ENCODE results near the gene SP9.

Gene SP9

GRCh38 chr2:174328961-174329715 is 5.6 kb upstream of the SP9 start:
- no peak for DNase-seq (ENCODE audit: low spot score in 2 of 2)
- Mint-ChIP-seq H3K4me1 (peaks cover 16% of the 10 kb centered on the region), H3K36me3 (no peaks in the 10 kb centered on the region), H3K27me3 (peaks cover 38% of the 10 kb centered on the region), H3K9me3 (no peaks in the 10 kb centered on the region), H3K27ac (peak overlapping the region; percentile 60), H3K4me3 (no peak overlapping the region)
- ATAC-seq (ENCODE audit: low read depth) = no peak

- H3K4me1 Mint-ChIP-seq = peaks cover 15% of the 10 kb centered on the region
- no peak overlapping the region for H3K27ac Mint-ChIP-seq
- peaks cover 34% of the 10 kb centered on the region for H3K27me3 Mint-ChIP-seq
Measured at GRCh38 chr2:174330945-174331594, 3.7 kb upstream of the SP9 start.

GRCh38 chr2:174331595-174332216 is 3.0 kb upstream of the SP9 start:
- Mint-ChIP-seq H3K27me3 (peaks cover 34% of the 10 kb centered on the region), H3K4me3 (no peak overlapping the region), H3K9me3 (no peaks in the 10 kb centered on the region), H3K36me3 (no peaks in the 10 kb centered on the region), H3K4me1 (peaks cover 13% of the 10 kb centered on the region), H3K27ac (no peak overlapping the region)
- no peak for ATAC-seq (ENCODE audit: low read depth)
- no peak for DNase-seq (ENCODE audit: low spot score in 2 of 2)

More at GRCh38 chr2:174330945-174331594, 3.7 kb upstream of the SP9 start:
- H3K9me3 Mint-ChIP-seq = no peaks in the 10 kb centered on the region
- DNase-seq (ENCODE audit: low spot score in 2 of 2) = no peak
- ATAC-seq (ENCODE audit: low read depth) = no peak
- H3K4me3 Mint-ChIP-seq = no peak overlapping the region
- no peaks in the 10 kb centered on the region for H3K36me3 Mint-ChIP-seq

- no peaks in the 10 kb centered on the region for H3K36me3 Mint-ChIP-seq
- no peak for ATAC-seq (ENCODE audit: low read depth)
- H3K27ac Mint-ChIP-seq = peak overlapping the region; percentile 24
- peaks cover 29% of the 10 kb centered on the region for H3K27me3 Mint-ChIP-seq
- DNase-seq (ENCODE audit: low spot score in 2 of 2) = peak in 1 of 2 donors; percentile 9
- peaks cover 8% of the 10 kb centered on the region for H3K4me1 Mint-ChIP-seq
- no peak overlapping the region for H3K4me3 Mint-ChIP-seq
- H3K9me3 Mint-ChIP-seq = no peaks in the 10 kb centered on the region
Measured at GRCh38 chr2:174332217-174332963, 2.4 kb upstream of the SP9 start.

- Mint-ChIP-seq H3K4me3 (peak overlapping the region; percentile 21), H3K9me3 (no peaks in the 10 kb centered on the region), H3K27me3 (peaks cover 24% of the 10 kb centered on the region), H3K27ac (peak overlapping the region; percentile 24), H3K36me3 (no peaks in the 10 kb centered on the region), H3K4me1 (peaks cover 9% of the 10 kb centered on the region)
- ATAC-seq (ENCODE audit: low read depth) (no peak), DNase-seq (ENCODE audit: low spot score in 2 of 2) (no peak)
Measured at GRCh38 chr2:174333017-174333371, 1.8 kb upstream of the SP9 start.

GRCh38 chr2:174333372-174334277 is 1.1 kb upstream of the SP9 start:
- Mint-ChIP-seq H3K27ac (peak overlapping the region; percentile 72), H3K4me1 (peaks cover 9% of the 10 kb centered on the region), H3K36me3 (no peaks in the 10 kb centered on the region), H3K27me3 (peaks cover 24% of the 10 kb centered on the region), H3K9me3 (no peaks in the 10 kb centered on the region), H3K4me3 (peak overlapping the region; percentile 21)
- ATAC-seq (ENCODE audit: low read depth) (no peak), DNase-seq (ENCODE audit: low spot score in 2 of 2) (peak in 1 of 2 donors; percentile 3)

GRCh38 chr2:174334278-174334715 is 457 bp upstream of the SP9 start:
- DNase-seq (ENCODE audit: low spot score in 2 of 2) (peak in 1 of 2 donors; percentile 4), ATAC-seq (ENCODE audit: low read depth) (no peak)
- Mint-ChIP-seq H3K27me3 (peaks cover 20% of the 10 kb centered on the region), H3K36me3 (no peaks in the 10 kb centered on the region), H3K4me3 (no peak overlapping the region), H3K27ac (peak overlapping the region; percentile 72), H3K9me3 (no peaks in the 10 kb centered on the region), H3K4me1 (peaks cover 5% of the 10 kb centered on the region)

- H3K9me3 Mint-ChIP-seq = no peaks in the 10 kb centered on the region
- no peak for ATAC-seq (ENCODE audit: low read depth)
- DNase-seq (ENCODE audit: low spot score in 2 of 2) = peak in 1 of 2 donors; percentile 13
- H3K27me3 Mint-ChIP-seq = peaks cover 14% of the 10 kb centered on the region
- H3K4me1 Mint-ChIP-seq = peaks cover 5% of the 10 kb centered on the region
- H3K4me3 Mint-ChIP-seq = peak overlapping the region; percentile 9
- peak overlapping the region; percentile 87 for H3K27ac Mint-ChIP-seq
- no peaks in the 10 kb centered on the region for H3K36me3 Mint-ChIP-seq
Measured at GRCh38 chr2:174335254-174335987, 667 bp downstream of the SP9 start.

GRCh38 chr2:174335988-174336500 is 1.3 kb downstream of the SP9 start:
- ATAC-seq (ENCODE audit: low read depth) = no peak
- Mint-ChIP-seq H3K36me3 (no peaks in the 10 kb centered on the region), H3K4me3 (peak overlapping the region; percentile 75), H3K4me1 (peaks cover 5% of the 10 kb centered on the region), H3K27ac (peak overlapping the region; percentile 82), H3K27me3 (peaks cover 14% of the 10 kb centered on the region), H3K9me3 (no peaks in the 10 kb centered on the region)
- DNase-seq (ENCODE audit: low spot score in 2 of 2) = peak in 1 of 2 donors; percentile 7

- Mint-ChIP-seq H3K4me1 (peaks cover 8% of the 10 kb centered on the region), H3K27me3 (peaks cover 12% of the 10 kb centered on the region), H3K27ac (peak overlapping the region; percentile 82), H3K9me3 (no peaks in the 10 kb centered on the region), H3K36me3 (no peaks in the 10 kb centered on the region), H3K4me3 (peak overlapping the region; percentile 75)
- ATAC-seq (ENCODE audit: low read depth) (peak; percentile 68), DNase-seq (ENCODE audit: low spot score in 2 of 2) (peak; percentile 43 to 61)
Measured at GRCh38 chr2:174336501-174337336, 2.0 kb downstream of the SP9 start.

GRCh38 chr2:174337337-174338146 is 2.8 kb downstream of the SP9 start:
- no peaks in the 10 kb centered on the region for H3K36me3 Mint-ChIP-seq
- peak overlapping the region; percentile 63 for H3K4me3 Mint-ChIP-seq
- peaks cover 11% of the 10 kb centered on the region for H3K4me1 Mint-ChIP-seq
- H3K9me3 Mint-ChIP-seq = no peaks in the 10 kb centered on the region
- peak overlapping the region; percentile 82 for H3K27ac Mint-ChIP-seq
- peaks cover 10% of the 10 kb centered on the region for H3K27me3 Mint-ChIP-seq
- DNase-seq (ENCODE audit: low spot score in 2 of 2) (peak in 1 of 2 donors; percentile 27), ATAC-seq (ENCODE audit: low read depth) (peak; percentile 23)
